C4-2B (cell line): Measurements from ENCODE around the gene CFAP53.

Source experiments
- CTCF ChIP-seq: fragments of 450-650 bp; conservative IDR thresholded peaks from 2 replicates; pipeline ENCODE4 v1.5.1; 2017; ENCODE audit warnings: mild to moderate bottlenecking
- ZFX ChIP-seq: fragments of 450-650 bp; IDR thresholded peaks from 2 replicates; pipeline ENCODE4 v1.6.1; 2017

- TF ChIP-seq CTCF: no peak
- no peak for TF ChIP-seq ZFX
These were observed 70.6 kb downstream of the CFAP53 start for GRCh38 chr18:50195689-50196088.
